Lower leg skin (tissue), 3 donors: ENCODE results near the gene CRELD2.

Source experiments
- CTCF ChIP-seq, 3 donors: fragments of 450-650 bp; IDR thresholded peaks; one replicate each; pipeline ENCODE4 v1.5.1; 2016; ENCODE audit warnings: antibody characterized with exemption in 3 of 3, mild to moderate bottlenecking in 3 of 3, moderate library complexity in 2 of 3
- POLR2A ChIP-seq, 2 donors: fragments of 450-650 bp; IDR thresholded peaks; one replicate each; pipeline ENCODE4 v1.6.1; 2016 to 2017; ENCODE audit warnings: antibody characterized with exemption in 2 of 2, mild to moderate bottlenecking in 1 of 2, moderate library complexity in 1 of 2

GRCh38 chr22:49880281-49880680 lies 38.2 kb upstream of the CRELD2 start:
- TF ChIP-seq CTCF (IDR thresholded peaks at IDR 0.05) = no peak
- no peak for TF ChIP-seq POLR2A (IDR thresholded peaks at IDR 0.05)
